ENCODE results near the gene IGF2BP2.
"Not testable (repeated sequence)": the region's sequence is repeated elsewhere in the genome, so short reads cannot be mapped to it uniquely, and the experiment has no call there.

Gene IGF2BP2

GRCh38 chr3:185822221-185823000 is 2.4 kb downstream of the IGF2BP2 start:
- DNase-seq (ENCODE audit: low read depth) = peak; percentile 84
- Histone ChIP-seq H3K4me3 (ENCODE audit: low read length) (peak overlapping the region; percentile 90), H3K4me1 (ENCODE audit: control insufficient read depth, insufficient read depth, low read length) (peaks cover 52% of the 10 kb centered on the region), H3K9me3 (ENCODE audit: control insufficient read depth, low read length) (no peaks in the 10 kb centered on the region), H3K36me3 (ENCODE audit: control insufficient read depth, insufficient read depth, low read length, severe bottlenecking) (no peaks in the 10 kb centered on the region), H3K9ac (ENCODE audit: low read length) (peak overlapping the region; percentile 95), H3K27me3 (replicated peaks; ENCODE audit: control insufficient read depth, insufficient read depth, low read length) (no peaks in the 10 kb centered on the region)

- no peaks in the 10 kb centered on the region for H3K9me3 ChIP-seq (ENCODE audit: control insufficient read depth, low read length)
- peak overlapping the region; percentile 95 for H3K9ac ChIP-seq (ENCODE audit: low read length)
- H3K4me3 ChIP-seq (ENCODE audit: low read length) = peak overlapping the region; percentile 90
- H3K4me1 ChIP-seq (ENCODE audit: control insufficient read depth, insufficient read depth, low read length) = peaks cover 43% of the 10 kb centered on the region
- peak; percentile 90 for DNase-seq (ENCODE audit: low read depth)
- no peaks in the 10 kb centered on the region for H3K36me3 ChIP-seq (ENCODE audit: control insufficient read depth, insufficient read depth, low read length, severe bottlenecking)
- H3K27me3 ChIP-seq (replicated peaks; ENCODE audit: control insufficient read depth, insufficient read depth, low read length) = no peaks in the 10 kb centered on the region
Observed at GRCh38 chr3:185820973-185821758, 3.7 kb downstream of the IGF2BP2 start.

GRCh38 chr3:185818267-185818875 is 6.5 kb downstream of the IGF2BP2 start:
- Histone ChIP-seq H3K4me1 (ENCODE audit: control insufficient read depth, insufficient read depth, low read length) (peaks cover 56% of the 10 kb centered on the region), H3K4me3 (ENCODE audit: low read length) (peak overlapping the region; percentile 3), H3K27me3 (replicated peaks; ENCODE audit: control insufficient read depth, insufficient read depth, low read length) (no peaks in the 10 kb centered on the region), H3K36me3 (ENCODE audit: control insufficient read depth, insufficient read depth, low read length, severe bottlenecking) (no peaks in the 10 kb centered on the region), H3K9me3 (ENCODE audit: control insufficient read depth, low read length) (no peaks in the 10 kb centered on the region), H3K9ac (ENCODE audit: low read length) (no peak overlapping the region)
- DNase-seq (ENCODE audit: low read depth) = peak; percentile 36

- H3K4me3 ChIP-seq (ENCODE audit: low read length) = no peak overlapping the region
- H3K9me3 ChIP-seq (ENCODE audit: control insufficient read depth, low read length) = no peaks in the 10 kb centered on the region
- no peak overlapping the region for H3K9ac ChIP-seq (ENCODE audit: low read length)
- H3K36me3 ChIP-seq (ENCODE audit: control insufficient read depth, insufficient read depth, low read length, severe bottlenecking) = no peaks in the 10 kb centered on the region
- peak; percentile 51 for DNase-seq (ENCODE audit: low read depth)
- peaks cover 63% of the 10 kb centered on the region for H3K4me1 ChIP-seq (ENCODE audit: control insufficient read depth, insufficient read depth, low read length)
- no peaks in the 10 kb centered on the region for H3K27me3 ChIP-seq (replicated peaks; ENCODE audit: control insufficient read depth, insufficient read depth, low read length)
Observed at GRCh38 chr3:185815391-185816282, 9.2 kb downstream of the IGF2BP2 start.

GRCh38 chr3:185813691-185814215 is 11.1 kb downstream of the IGF2BP2 start:
- H3K36me3 ChIP-seq (ENCODE audit: control insufficient read depth, insufficient read depth, low read length, severe bottlenecking) = no peaks in the 10 kb centered on the region
- peaks cover 44% of the 10 kb centered on the region for H3K4me1 ChIP-seq (ENCODE audit: control insufficient read depth, insufficient read depth, low read length)
- H3K9ac ChIP-seq (ENCODE audit: low read length) = no peak overlapping the region
- peak; percentile 83 for DNase-seq (ENCODE audit: low read depth)
- H3K4me3 ChIP-seq (ENCODE audit: low read length) = no peak overlapping the region
- no peaks in the 10 kb centered on the region for H3K9me3 ChIP-seq (ENCODE audit: control insufficient read depth, low read length)
- H3K27me3 ChIP-seq (replicated peaks; ENCODE audit: control insufficient read depth, insufficient read depth, low read length) = no peaks in the 10 kb centered on the region

GRCh38 chr3:185813205-185813604 is 11.6 kb downstream of the IGF2BP2 start:
- Histone ChIP-seq H3K36me3 (ENCODE audit: control insufficient read depth, insufficient read depth, low read length, severe bottlenecking) (no peaks in the 10 kb centered on the region), H3K9me3 (ENCODE audit: control insufficient read depth, low read length) (no peaks in the 10 kb centered on the region), H3K4me1 (ENCODE audit: control insufficient read depth, insufficient read depth, low read length) (peaks cover 39% of the 10 kb centered on the region), H3K9ac (ENCODE audit: low read length) (no peak overlapping the region), H3K4me3 (ENCODE audit: low read length) (no peak overlapping the region), H3K27me3 (replicated peaks; ENCODE audit: control insufficient read depth, insufficient read depth, low read length) (no peaks in the 10 kb centered on the region)
- peak; percentile 70 for DNase-seq (ENCODE audit: low read depth)

- H3K36me3 ChIP-seq (ENCODE audit: control insufficient read depth, insufficient read depth, low read length, severe bottlenecking) = no peaks in the 10 kb centered on the region
- H3K9ac ChIP-seq (ENCODE audit: low read length) = no peak overlapping the region
- no peak for DNase-seq (ENCODE audit: low read depth)
- H3K4me1 ChIP-seq (ENCODE audit: control insufficient read depth, insufficient read depth, low read length) = peaks cover 18% of the 10 kb centered on the region
- no peak overlapping the region for H3K4me3 ChIP-seq (ENCODE audit: low read length)
- no peaks in the 10 kb centered on the region for H3K27me3 ChIP-seq (replicated peaks; ENCODE audit: control insufficient read depth, insufficient read depth, low read length)
- H3K9me3 ChIP-seq (ENCODE audit: control insufficient read depth, low read length) = no peaks in the 10 kb centered on the region
Observed at GRCh38 chr3:185807445-185808068, 17.3 kb downstream of the IGF2BP2 start.

GRCh38 chr3:185798831-185799110 is 26.1 kb downstream of the IGF2BP2 start:
- DNase-seq (ENCODE audit: low read depth); H3K36me3 ChIP-seq (ENCODE audit: control insufficient read depth, insufficient read depth, low read length, severe bottlenecking); H3K27me3 ChIP-seq (replicated peaks; ENCODE audit: control insufficient read depth, insufficient read depth, low read length); H3K9me3 ChIP-seq (ENCODE audit: control insufficient read depth, low read length); H3K4me3 ChIP-seq (ENCODE audit: low read length); H3K9ac ChIP-seq (ENCODE audit: low read length): not testable (repeated sequence)
- H3K4me1 ChIP-seq (ENCODE audit: control insufficient read depth, insufficient read depth, low read length) = peaks cover 20% of the 10 kb centered on the region

GRCh38 chr3:185797993-185798830 is 26.6 kb downstream of the IGF2BP2 start:
- Histone ChIP-seq H3K27me3 (replicated peaks; ENCODE audit: control insufficient read depth, insufficient read depth, low read length) (no peaks in the 10 kb centered on the region), H3K4me1 (ENCODE audit: control insufficient read depth, insufficient read depth, low read length) (peaks cover 20% of the 10 kb centered on the region), H3K9me3 (ENCODE audit: control insufficient read depth, low read length) (no peaks in the 10 kb centered on the region), H3K9ac (ENCODE audit: low read length) (no peak overlapping the region), H3K4me3 (ENCODE audit: low read length) (no peak overlapping the region), H3K36me3 (ENCODE audit: control insufficient read depth, insufficient read depth, low read length, severe bottlenecking) (no peaks in the 10 kb centered on the region)
- no peak for DNase-seq (ENCODE audit: low read depth)

Data from adipocyte (in vitro differentiated cells).